Left renal pelvis (tissue), 4 donors: ENCODE measurements around the gene MBTD1. TPM values are rescaled to one million over a fixed set of nuclear protein-coding genes. Genes with fewer than 3 reads are reported as not detected.
"Not testable (repeated sequence)": the region's sequence is repeated elsewhere in the genome, so short reads cannot be mapped to it uniquely, and the experiment has no call there.

ENCODE experiments used
- DNase-seq, 4 donors: peaks; one replicate each; pipeline ENCODE4 v3.0.0-alpha.2; 2013; ENCODE audit warnings: low read depth in 4 of 4, low spot score in 3 of 4
- polyA plus RNA-seq, 4 donors: library from polyadenylated mRNA; unstranded; fragments of 120-200 nt; gene quantifications; one replicate each; pipeline ENCODE4 v1.2.1, GENCODE V29; 2013; ENCODE audit not compliant: insufficient read length in 4 of 4

MBTD1 gene
- polyA plus RNA-seq, result 10 to 100 TPM; 37.6 to 56.7 (median 54.1) TPM

DNA sequence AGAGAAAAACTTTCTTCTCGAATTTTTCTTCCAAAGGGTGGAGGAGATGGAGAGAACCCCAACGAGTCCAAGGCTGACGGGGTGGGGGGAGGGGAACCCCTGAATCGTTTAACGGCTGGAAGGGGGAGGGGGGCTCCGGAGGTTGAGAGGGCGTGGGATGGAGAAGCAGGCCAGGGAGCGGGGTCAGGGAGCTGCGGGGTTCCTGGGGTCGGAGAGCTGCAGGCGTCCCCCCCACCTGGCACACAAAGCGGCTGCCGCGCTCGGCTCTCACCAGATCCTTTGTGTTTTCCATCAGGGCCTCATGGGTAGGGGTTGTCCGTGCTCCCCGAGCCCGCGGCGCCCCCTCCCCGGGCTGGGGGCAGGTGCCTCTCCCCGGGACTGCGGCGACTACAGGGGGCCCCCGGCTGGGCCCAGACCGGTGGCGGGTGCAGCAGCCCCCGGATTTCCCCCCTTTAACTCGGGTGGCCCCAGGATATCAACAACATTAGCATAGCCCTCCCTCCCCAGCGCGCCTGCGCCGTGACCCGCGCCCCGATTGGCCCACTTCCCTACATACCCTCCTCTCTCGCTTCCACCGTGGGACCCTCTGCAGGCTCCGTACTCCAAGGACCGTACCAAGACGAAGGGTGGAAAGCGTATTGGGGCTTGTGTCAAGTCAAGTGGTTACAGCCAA is at the start of gene MBTD1:
Gene MBTD1 (minus strand): TSS at position 486 of the 673 bp plus-strand sequence. CDS start 34,888 bp downstream, outside the sequence.
- peak in 3 of 4 donors; percentile 1 to 96 (median 95) for DNase-seq

GRCh38 chr17:51305182-51305581 is 45.3 kb upstream of the MBTD1 start:
- no peak for DNase-seq

- DNase-seq, result no peak
Measured at GRCh38 chr17:51299859-51300258, 40.0 kb upstream of the MBTD1 start.

GRCh38 chr17:51298508-51299371 is 38.9 kb upstream of the MBTD1 start:
- peak; percentile 22 to 39 (median 30) for DNase-seq

DNA sequence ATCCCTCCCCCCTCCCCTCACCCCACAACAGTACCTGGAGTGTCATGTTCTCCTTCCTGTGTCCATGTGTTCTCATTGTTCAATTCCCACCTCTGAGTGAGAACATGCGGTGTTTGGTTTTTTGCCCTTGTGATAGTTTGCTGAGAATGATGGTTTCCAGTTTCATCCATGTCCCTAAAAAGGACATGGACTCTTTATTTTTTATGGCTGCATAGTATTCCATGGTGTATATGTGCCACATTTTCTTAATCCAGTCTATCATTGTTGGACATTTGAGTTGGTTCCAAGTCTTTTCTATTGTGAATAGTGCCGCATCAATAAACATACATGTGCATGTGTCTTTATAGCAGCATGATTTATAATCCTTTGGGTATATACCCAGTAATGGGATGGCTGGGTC is 34.5 kb upstream of the MBTD1 start:
- DNase-seq, result not testable (repeated sequence)

DNA sequence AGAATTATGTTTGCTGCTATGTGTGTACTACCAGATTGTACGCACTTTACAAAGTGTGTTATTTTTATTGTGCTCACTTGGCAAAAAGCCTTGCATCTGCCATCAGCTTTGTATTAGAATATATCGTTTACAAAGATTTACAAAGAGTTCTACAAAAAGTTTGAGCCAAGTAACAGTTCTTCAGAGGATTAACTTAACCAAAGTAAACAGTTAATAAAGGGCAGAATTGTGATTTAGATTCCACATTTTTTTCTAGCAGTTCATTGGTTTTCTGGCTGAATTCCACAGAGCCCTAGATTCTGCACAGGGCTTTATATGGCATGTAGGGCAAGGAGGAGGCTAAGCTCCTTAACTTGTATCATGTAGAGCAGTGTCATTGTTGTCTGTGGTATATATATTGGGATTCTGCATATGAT is 29.9 kb upstream of the MBTD1 start:
- DNase-seq, result no peak

DNA sequence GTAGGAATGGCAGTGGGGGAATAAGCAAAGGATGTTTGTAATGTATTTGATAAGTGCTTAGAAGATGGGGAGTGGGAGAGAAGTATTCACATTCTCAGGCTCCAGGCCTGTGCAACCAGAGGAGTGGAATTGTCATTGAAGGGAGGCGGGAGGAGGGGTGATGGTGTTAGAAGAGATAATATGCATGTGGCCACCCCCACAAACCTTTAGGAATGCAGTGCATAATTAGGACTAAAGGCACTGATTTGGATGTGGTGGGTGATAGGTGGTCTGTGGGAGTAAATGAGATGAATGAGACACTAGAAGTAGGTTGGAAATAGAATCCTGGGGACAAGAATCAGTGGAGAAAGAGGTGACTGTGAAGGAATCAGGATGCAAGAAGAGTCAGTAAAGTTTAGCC is 27.6 kb upstream of the MBTD1 start:
- no peak for DNase-seq

GRCh38 chr17:51279183-51279582 is 19.3 kb upstream of the MBTD1 start:
- DNase-seq, result no peak

DNA sequence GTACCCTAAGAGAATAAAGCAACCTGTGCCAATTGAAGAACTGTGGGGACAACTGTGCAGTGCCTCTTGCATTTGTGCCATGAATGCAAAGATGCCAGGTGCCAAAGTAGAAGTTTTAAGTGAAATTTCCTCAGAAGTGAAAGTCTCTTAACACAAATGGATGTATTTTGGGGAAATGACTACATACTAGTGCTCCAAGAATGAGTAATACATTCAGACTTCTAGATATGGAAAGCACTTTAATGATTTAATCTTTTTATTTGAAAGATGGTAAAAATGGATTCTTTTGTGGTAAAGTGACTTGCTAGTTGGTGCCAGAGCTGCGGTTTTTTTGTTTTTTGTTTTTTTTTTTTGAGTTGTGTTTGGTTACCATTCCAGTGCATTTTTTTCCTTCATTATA is 15.5 kb upstream of the MBTD1 start:
- no peak for DNase-seq

GRCh38 chr17:51272812-51273211 is 13.0 kb upstream of the MBTD1 start:
- no peak for DNase-seq

DNA sequence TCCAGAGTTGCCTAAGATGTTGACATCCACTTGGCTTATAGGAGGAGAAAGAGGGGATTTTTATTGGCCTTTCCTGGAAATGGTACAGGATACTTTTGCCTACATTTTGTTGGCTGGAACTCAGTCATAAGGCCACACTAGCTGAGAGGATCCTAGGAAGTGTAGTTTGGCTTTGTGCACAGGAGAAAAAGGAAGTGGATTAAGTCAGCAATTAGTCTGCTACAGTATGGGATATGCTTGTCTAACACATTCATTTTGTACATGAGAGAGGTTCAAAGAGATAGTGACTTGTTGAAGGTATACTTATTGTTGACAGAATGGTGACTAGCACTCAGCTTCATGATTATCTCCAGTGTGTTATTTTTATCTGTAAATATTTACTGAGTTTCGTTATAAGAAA is 10.8 kb upstream of the MBTD1 start:
- DNase-seq, result no peak

GRCh38 chr17:51269991-51270390 is 10.1 kb upstream of the MBTD1 start:
- no peak for DNase-seq

- DNase-seq, result not testable (repeated sequence)
Measured at GRCh38 chr17:51264466-51264865, 4.6 kb upstream of the MBTD1 start.

GRCh38 chr17:51263006-51263405 is 3.2 kb upstream of the MBTD1 start:
- DNase-seq, result no peak

DNA sequence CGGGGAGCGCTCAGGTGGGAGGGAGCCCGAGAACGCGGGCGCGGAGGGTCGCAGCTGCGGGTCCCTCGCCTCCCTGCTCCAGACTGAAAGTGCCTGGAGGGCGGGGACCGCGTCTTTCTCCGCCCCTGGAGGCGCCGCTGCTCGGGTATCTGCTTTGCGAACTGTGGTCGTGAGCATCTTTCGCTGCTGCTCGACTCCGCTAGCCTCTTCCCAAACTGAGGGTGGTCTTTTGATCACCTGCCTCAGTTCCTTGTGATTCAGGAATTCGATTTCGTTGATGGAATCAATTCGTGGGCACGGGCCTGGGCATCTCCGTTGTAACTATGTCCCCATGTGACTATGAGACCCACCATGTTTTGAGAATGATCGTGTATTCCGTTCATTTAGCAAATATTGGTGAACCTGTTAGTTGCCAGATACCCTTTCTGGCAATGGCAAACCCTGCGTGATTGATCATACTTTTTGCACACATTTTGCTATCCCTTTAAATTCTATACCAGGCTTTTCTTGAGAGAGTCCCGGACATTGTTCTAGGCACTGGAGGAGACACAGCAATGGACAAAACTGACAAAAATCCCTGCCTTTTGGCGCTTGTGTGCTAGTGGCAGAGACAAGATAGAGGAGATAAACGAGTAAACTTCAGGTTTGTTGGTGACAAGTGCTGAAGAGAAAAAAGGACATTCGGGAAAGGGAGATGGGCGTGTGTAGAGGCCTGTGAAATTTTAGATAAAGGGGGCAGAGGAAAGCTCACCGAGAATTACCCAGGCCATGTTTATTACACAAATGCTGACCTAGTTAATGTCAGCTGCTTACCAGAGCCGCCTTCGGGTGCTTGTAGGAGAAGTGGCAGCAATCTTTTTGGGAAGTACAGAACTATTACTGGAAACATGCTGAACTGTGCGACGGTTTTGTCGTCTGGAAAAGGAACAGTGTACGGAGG is 1.4 kb upstream of the MBTD1 start:
- DNase-seq, result peak in 3 of 4 donors; percentile 8 to 48 (median 30)

GRCh38 chr17:51260237-51261023 is 581 bp upstream of the MBTD1 start, which contains the start of gene UTP18:
TSS of gene UTP18 (plus strand) at chr17:51260546. CDS start at chr17:51260585, 39 bp downstream.
- peak; percentile 94 to 98 (median 96) for DNase-seq

- peak in 2 of 4 donors; percentile 7 to 14 for DNase-seq
Measured at GRCh38 chr17:51258756-51259563, 889 bp downstream of the MBTD1 start.

- no peak for DNase-seq
Measured at GRCh38 chr17:51257150-51258081, 2.4 kb downstream of the MBTD1 start.
